Glutamatergic neuron (in vitro differentiated cells): Measurements from ENCODE around the gene NECTIN2. TPM values are rescaled to one million over a fixed set of nuclear protein-coding genes. Genes with fewer than 3 reads are reported as not detected.
"Not testable (repeated sequence)": the region's sequence is repeated elsewhere in the genome, so short reads cannot be mapped to it uniquely, and the experiment has no call there.

Source experiments
- DNase-seq: peaks from one replicate; pipeline ENCODE4 v3.0.0; 2022
- H3K27ac Mint-ChIP-seq: one replicate; pipeline ENCODE4 v1.8.0; 2020; ENCODE audit warnings: mild to moderate bottlenecking, mixed read lengths, inconsistent platforms; ENCODE audit not compliant: unreplicated experiment
- H3K27me3 Mint-ChIP-seq: one replicate; pipeline ENCODE4 v1.8.0; 2020; ENCODE audit warnings: mild to moderate bottlenecking, moderate library complexity, mixed read lengths, inconsistent platforms; ENCODE audit not compliant: unreplicated experiment
- H3K36me3 Mint-ChIP-seq: one replicate; pipeline ENCODE4 v1.8.0; 2020; ENCODE audit warnings: mild to moderate bottlenecking, mixed read lengths, inconsistent platforms; ENCODE audit not compliant: unreplicated experiment
- H3K4me1 Mint-ChIP-seq: one replicate; pipeline ENCODE4 v1.8.0; 2020; ENCODE audit warnings: mild to moderate bottlenecking, low read depth, mixed read lengths, inconsistent platforms; ENCODE audit not compliant: unreplicated experiment
- H3K4me3 Mint-ChIP-seq: one replicate; pipeline ENCODE4 v1.8.0; 2020; ENCODE audit warnings: mild to moderate bottlenecking, mixed read lengths, inconsistent platforms; ENCODE audit not compliant: unreplicated experiment
- H3K9me3 Mint-ChIP-seq: one replicate; pipeline ENCODE4 v1.8.0; 2020; ENCODE audit warnings: mild to moderate bottlenecking, moderate library complexity, mixed read lengths, inconsistent platforms; ENCODE audit not compliant: unreplicated experiment
- total RNA-seq: library from RNA; stranded (reverse); fragmentation: NEBNext Ultra II Directional; extraction: Animal tissue kit (Norgen Biotek cat#: 25700); gene quantifications from one replicate; pipeline ENCODE4 v1.2.1, GENCODE V29; 2021; ENCODE audit not compliant: unreplicated experiment
- TF ChIP-seq, protein P1 (sequence below): fragments of 200-600 bp; sonication (generic); IDR thresholded peaks from one replicate; pipeline ENCODE4 v1.5.0; 2021; ENCODE audit not compliant: partially characterized antibody, unreplicated experiment

NECTIN2 gene
- total RNA-seq, 1 donor from 2014 or later = 108 TPM

DNA sequence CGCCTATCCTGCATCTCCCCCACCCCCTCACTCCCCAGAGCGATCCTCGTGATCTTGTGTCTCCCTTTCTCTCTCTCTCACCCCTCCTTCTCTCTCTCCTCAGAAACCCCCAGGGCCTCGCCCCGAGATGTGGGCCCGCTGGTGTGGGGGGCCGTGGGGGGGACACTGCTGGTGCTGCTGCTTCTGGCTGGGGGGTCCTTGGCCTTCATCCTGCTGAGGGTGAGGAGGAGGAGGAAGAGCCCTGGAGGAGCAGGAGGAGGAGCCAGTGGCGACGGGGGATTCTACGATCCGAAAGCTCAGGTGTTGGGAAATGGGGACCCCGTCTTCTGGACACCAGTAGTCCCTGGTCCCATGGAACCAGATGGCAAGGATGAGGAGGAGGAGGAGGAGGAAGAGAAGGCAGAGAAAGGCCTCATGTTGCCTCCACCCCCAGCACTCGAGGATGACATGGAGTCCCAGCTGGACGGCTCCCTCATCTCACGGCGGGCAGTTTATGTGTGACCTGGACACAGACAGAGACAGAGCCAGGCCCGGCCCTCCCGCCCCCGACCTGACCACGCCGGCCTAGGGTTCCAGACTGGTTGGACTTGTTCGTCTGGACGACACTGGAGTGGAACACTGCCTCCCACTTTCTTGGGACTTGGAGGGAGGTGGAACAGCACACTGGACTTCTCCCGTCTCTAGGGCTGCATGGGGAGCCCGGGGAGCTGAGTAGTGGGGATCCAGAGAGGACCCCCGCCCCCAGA lies 32.2 kb downstream of the NECTIN2 start:
- no peak for DNase-seq
- H3K36me3 Mint-ChIP-seq = no peaks in the 10 kb centered on the region
- H3K9me3 Mint-ChIP-seq = peaks cover 6% of the 10 kb centered on the region
- peaks cover 4% of the 10 kb centered on the region for H3K27me3 Mint-ChIP-seq
- no peak overlapping the region for H3K4me3 Mint-ChIP-seq
- TF ChIP-seq, protein P1, sequence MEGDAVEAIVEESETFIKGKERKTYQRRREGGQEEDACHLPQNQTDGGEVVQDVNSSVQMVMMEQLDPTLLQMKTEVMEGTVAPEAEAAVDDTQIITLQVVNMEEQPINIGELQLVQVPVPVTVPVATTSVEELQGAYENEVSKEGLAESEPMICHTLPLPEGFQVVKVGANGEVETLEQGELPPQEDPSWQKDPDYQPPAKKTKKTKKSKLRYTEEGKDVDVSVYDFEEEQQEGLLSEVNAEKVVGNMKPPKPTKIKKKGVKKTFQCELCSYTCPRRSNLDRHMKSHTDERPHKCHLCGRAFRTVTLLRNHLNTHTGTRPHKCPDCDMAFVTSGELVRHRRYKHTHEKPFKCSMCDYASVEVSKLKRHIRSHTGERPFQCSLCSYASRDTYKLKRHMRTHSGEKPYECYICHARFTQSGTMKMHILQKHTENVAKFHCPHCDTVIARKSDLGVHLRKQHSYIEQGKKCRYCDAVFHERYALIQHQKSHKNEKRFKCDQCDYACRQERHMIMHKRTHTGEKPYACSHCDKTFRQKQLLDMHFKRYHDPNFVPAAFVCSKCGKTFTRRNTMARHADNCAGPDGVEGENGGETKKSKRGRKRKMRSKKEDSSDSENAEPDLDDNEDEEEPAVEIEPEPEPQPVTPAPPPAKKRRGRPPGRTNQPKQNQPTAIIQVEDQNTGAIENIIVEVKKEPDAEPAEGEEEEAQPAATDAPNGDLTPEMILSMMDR = no peak
- no peak overlapping the region for H3K27ac Mint-ChIP-seq
- H3K4me1 Mint-ChIP-seq = peaks cover 1% of the 10 kb centered on the region

DNA sequence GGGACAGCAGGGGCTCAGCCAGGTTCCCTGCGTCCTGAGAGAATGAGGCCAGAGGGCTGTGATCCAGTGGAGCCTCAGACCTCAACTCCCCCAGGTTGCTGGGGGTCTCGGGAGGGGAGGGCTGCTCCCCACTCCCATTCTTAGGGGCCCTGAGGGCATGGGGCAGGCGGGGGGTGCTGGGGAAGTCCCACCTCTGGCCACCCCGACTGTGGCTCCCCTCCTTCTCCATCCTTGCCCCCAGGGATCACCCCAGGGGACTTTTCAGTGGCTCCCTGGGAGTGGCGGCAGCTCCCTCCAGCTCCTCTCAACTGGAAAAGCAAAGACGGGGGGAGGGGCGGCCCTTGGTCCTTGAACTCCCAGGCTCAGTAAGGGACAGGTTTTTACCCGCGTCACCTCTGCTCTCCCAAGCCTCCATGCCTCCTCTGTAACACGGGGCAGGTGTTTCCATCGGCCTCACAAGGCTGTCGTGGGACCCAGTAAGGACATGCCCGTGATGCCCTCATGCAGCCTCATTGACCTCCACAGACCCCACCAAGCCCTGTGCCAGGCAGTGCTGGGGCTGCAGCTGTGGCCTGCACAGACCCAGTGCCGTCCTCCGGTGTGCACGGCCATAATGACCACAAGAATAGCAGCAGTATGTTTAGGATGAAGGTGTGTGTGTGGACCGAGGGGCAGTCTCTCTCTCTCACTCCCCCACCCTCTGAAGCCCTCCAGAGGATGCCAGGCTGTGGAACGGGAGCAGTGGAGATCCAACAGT lies 33.4 kb downstream of the NECTIN2 start:
- no peaks in the 10 kb centered on the region for H3K36me3 Mint-ChIP-seq
- H3K27ac Mint-ChIP-seq = no peak overlapping the region
- peaks cover 1% of the 10 kb centered on the region for H3K4me1 Mint-ChIP-seq
- TF ChIP-seq, protein P1 = no peak
- peaks cover 6% of the 10 kb centered on the region for H3K9me3 Mint-ChIP-seq
- peaks cover 4% of the 10 kb centered on the region for H3K27me3 Mint-ChIP-seq
- DNase-seq = no peak
- no peak overlapping the region for H3K4me3 Mint-ChIP-seq

DNA sequence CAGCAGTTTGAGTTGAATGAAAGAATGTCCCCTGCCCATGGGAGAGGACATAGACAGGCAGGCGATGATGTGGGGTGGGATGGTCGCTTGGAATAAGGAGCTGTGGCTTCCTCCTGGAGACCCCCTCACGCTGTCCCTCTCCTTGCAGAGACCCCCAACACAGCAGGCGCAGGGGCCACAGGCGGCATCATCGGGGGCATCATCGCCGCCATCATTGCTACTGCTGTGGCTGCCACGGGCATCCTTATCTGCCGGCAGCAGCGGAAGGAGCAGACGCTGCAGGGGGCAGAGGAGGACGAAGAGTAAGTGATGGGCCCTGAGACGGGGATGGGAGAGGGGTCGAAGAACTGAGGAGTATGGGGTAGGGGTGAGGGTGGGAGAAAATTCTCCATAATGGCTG lies 36.0 kb downstream of the NECTIN2 start:
- Mint-ChIP-seq H3K9me3 (peaks cover 6% of the 10 kb centered on the region), H3K4me1 (no peaks in the 10 kb centered on the region), H3K27me3 (no peaks in the 10 kb centered on the region), H3K36me3 (no peaks in the 10 kb centered on the region), H3K27ac (no peak overlapping the region), H3K4me3 (no peak overlapping the region)
- TF ChIP-seq, protein P1 = no peak
- DNase-seq = no peak

DNA sequence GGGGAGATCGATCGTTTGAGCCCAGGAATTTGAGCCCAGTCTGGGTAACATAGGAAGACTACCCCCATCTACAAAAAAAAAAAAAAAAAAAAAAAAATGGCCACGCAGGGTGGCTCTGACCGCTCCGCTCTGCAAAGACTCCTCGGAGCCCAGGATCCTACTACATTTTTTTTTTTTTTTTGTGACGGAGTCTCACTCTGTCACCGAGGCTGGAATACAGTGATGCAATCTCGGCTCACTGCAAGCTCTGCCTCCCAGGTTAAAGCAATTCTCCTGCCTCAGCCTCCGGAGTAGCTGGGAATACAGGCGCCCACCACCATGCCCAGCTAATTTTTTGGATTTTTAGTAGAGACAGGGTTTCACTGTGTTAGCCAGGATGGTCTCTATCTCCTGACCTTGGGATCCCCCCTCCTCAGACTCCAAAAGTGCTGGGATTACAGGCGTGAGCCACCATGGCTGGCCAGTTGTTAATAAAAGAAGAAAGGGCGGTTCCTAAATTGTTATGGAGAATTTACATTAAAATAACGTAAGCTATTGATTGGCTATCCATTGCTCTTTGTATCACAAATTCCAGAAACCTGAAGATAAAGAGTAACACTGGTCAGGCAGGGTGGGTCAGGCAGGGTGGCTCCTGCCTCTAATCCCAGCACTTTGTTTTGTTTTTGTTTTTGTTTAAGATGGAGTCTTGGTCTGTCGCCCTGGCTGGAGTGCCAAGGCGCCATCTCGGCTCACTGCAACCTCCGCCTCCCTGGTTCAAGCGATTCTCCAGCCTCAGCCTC lies 36.7 kb downstream of the NECTIN2 start:
- H3K4me3 Mint-ChIP-seq, H3K27ac Mint-ChIP-seq, H3K27me3 Mint-ChIP-seq, H3K9me3 Mint-ChIP-seq, H3K36me3 Mint-ChIP-seq, DNase-seq, H3K4me1 Mint-ChIP-seq: not testable (repeated sequence)

DNA sequence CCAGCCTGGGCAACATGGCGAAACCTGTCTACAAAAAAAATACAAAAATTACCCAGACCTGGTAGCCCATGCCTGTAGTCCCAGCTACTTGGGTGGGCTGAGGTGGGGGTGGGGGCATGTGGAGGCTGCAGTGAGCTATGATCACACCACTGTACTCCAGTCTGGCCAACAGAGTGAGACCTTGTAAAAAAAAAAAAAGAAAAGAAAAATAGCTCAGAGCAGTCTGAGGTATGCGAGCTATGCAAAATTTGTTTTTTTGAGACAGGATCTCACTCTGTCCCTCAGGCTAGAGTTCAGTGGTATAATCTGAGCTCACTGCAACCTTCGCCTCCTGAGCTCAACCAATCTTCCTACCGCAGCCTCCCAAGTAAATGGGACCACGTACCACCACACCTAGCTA lies 37.8 kb downstream of the NECTIN2 start:
- H3K4me1 Mint-ChIP-seq = no peaks in the 10 kb centered on the region
- DNase-seq = no peak
- TF ChIP-seq, protein P1 = no peak
- H3K4me3 Mint-ChIP-seq = no peak overlapping the region
- H3K36me3 Mint-ChIP-seq = no peaks in the 10 kb centered on the region
- H3K27me3 Mint-ChIP-seq = no peaks in the 10 kb centered on the region
- no peak overlapping the region for H3K27ac Mint-ChIP-seq
- peaks cover 2% of the 10 kb centered on the region for H3K9me3 Mint-ChIP-seq
